Measurements from ENCODE around the gene GRIPAP1. TPM values are rescaled to one million over a fixed set of nuclear protein-coding genes. Genes with fewer than 3 reads are reported as not detected.
A peak's percentile ranks its signal among the peaks of the same experiment; 100 is the strongest.

Gene GRIPAP1
- total and polyA plus RNA-seq, 2 of the 13 experiments (the other 11 are each of a cell fraction or from before 2014, with no cell fraction given), result 16.1 to 22.6 TPM

DNA sequence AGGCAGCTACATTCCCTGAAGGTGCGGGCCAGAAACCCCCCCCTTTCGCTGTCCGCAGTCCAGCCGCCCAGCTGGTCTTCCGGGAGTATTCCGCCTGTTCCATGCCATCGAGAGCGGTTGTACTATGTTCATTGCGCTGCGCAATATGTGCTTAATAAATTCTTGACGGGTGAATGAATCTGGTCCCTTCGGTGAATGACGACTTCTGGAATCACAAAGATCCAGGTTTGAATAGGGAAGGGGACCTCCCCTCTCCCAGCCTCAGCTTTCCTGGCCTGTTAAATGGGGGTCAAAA lies 41.9 kb upstream of the GRIPAP1 start (continued):
- TF ChIP-seq, protein P1, sequence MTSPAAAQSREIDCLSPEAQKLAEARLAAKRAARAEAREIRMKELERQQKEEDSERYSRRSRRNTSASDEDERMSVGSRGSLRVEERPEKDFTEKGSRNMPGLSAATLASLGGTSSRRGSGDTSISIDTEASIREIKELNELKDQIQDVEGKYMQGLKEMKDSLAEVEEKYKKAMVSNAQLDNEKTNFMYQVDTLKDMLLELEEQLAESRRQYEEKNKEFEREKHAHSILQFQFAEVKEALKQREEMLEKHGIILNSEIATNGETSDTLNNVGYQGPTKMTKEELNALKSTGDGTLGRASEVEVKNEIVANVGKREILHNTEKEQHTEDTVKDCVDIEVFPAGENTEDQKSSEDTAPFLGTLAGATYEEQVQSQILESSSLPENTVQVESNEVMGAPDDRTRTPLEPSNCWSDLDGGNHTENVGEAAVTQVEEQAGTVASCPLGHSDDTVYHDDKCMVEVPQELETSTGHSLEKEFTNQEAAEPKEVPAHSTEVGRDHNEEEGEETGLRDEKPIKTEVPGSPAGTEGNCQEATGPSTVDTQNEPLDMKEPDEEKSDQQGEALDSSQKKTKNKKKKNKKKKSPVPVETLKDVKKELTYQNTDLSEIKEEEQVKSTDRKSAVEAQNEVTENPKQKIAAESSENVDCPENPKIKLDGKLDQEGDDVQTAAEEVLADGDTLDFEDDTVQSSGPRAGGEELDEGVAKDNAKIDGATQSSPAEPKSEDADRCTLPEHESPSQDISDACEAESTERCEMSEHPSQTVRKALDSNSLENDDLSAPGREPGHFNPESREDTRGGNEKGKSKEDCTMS (CRISPR knock-in tag; conservative IDR thresholded peaks at IDR 0.05), result no peak
- TF ChIP-seq, protein P2, sequence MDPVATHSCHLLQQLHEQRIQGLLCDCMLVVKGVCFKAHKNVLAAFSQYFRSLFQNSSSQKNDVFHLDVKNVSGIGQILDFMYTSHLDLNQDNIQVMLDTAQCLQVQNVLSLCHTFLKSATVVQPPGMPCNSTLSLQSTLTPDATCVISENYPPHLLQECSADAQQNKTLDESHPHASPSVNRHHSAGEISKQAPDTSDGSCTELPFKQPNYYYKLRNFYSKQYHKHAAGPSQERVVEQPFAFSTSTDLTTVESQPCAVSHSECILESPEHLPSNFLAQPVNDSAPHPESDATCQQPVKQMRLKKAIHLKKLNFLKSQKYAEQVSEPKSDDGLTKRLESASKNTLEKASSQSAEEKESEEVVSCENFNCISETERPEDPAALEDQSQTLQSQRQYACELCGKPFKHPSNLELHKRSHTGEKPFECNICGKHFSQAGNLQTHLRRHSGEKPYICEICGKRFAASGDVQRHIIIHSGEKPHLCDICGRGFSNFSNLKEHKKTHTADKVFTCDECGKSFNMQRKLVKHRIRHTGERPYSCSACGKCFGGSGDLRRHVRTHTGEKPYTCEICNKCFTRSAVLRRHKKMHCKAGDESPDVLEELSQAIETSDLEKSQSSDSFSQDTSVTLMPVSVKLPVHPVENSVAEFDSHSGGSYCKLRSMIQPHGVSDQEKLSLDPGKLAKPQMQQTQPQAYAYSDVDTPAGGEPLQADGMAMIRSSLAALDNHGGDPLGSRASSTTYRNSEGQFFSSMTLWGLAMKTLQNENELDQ (CRISPR knock-in tag; IDR thresholded peaks at IDR 0.05; ENCODE audit: borderline replicate concordance), result no peak
- TF ChIP-seq, protein P3, sequence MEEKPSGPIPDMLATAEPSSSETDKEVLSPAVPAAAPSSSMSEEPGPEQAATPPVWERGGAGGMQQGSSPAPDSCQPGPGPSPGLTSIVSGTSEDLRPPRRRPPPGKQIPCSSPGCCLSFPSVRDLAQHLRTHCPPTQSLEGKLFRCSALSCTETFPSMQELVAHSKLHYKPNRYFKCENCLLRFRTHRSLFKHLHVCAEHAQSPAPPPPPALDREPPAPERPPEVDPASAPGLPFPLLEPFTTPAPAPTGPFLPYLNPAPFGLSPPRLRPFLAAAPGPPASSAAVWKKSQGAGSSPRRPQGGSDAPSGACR (CRISPR knock-in tag; IDR thresholded peaks at IDR 0.05), result no peak
- TF ChIP-seq, protein P4, sequence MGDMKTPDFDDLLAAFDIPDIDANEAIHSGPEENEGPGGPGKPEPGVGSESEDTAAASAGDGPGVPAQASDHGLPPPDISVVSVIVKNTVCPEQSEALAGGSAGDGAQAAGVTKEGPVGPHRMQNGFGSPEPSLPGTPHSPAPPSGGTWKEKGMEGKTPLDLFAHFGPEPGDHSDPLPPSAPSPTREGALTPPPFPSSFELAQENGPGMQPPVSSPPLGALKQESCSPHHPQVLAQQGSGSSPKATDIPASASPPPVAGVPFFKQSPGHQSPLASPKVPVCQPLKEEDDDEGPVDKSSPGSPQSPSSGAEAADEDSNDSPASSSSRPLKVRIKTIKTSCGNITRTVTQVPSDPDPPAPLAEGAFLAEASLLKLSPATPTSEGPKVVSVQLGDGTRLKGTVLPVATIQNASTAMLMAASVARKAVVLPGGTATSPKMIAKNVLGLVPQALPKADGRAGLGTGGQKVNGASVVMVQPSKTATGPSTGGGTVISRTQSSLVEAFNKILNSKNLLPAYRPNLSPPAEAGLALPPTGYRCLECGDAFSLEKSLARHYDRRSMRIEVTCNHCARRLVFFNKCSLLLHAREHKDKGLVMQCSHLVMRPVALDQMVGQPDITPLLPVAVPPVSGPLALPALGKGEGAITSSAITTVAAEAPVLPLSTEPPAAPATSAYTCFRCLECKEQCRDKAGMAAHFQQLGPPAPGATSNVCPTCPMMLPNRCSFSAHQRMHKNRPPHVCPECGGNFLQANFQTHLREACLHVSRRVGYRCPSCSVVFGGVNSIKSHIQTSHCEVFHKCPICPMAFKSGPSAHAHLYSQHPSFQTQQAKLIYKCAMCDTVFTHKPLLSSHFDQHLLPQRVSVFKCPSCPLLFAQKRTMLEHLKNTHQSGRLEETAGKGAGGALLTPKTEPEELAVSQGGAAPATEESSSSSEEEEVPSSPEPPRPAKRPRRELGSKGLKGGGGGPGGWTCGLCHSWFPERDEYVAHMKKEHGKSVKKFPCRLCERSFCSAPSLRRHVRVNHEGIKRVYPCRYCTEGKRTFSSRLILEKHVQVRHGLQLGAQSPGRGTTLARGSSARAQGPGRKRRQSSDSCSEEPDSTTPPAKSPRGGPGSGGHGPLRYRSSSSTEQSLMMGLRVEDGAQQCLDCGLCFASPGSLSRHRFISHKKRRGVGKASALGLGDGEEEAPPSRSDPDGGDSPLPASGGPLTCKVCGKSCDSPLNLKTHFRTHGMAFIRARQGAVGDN (CRISPR knock-in tag; IDR thresholded peaks at IDR 0.05), result peak; percentile 6; the same call in 1 of the 2 replicates
- TF ChIP-seq TBX2 (CRISPR knock-in tag; IDR thresholded peaks at IDR 0.05; ENCODE audit: borderline replicate concordance) (no peak), YEATS2 (CRISPR knock-in tag; IDR thresholded peaks at IDR 0.05; ENCODE audit: borderline replicate concordance) (no peak), ZNF138 (CRISPR knock-in tag; IDR thresholded peaks at IDR 0.05; ENCODE audit: low read depth) (no peak), ZNF670 (CRISPR knock-in tag; IDR thresholded peaks at IDR 0.05; ENCODE audit: borderline replicate concordance) (no peak), HDAC2 (CRISPR knock-in tag; IDR thresholded peaks at IDR 0.05) (peak; percentile 13), ZNF883 (CRISPR knock-in tag; IDR thresholded peaks at IDR 0.05; ENCODE audit: not compliant biosample characterization) (no peak), ATAD3A (CRISPR knock-in tag; IDR thresholded peaks at IDR 0.05) (no peak), MZF1 (CRISPR knock-in tag; IDR thresholded peaks at IDR 0.05; ENCODE audit: borderline replicate concordance) (no peak)
- TF ChIP-seq, protein P5, sequence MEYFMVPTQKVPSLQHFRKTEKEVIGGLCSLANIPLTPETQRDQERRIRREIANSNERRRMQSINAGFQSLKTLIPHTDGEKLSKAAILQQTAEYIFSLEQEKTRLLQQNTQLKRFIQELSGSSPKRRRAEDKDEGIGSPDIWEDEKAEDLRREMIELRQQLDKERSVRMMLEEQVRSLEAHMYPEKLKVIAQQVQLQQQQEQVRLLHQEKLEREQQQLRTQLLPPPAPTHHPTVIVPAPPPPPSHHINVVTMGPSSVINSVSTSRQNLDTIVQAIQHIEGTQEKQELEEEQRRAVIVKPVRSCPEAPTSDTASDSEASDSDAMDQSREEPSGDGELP (IDR thresholded peaks at IDR 0.05; ENCODE audit: borderline replicate concordance, low read depth), result peak; percentile 81
- TF ChIP-seq, protein P6, sequence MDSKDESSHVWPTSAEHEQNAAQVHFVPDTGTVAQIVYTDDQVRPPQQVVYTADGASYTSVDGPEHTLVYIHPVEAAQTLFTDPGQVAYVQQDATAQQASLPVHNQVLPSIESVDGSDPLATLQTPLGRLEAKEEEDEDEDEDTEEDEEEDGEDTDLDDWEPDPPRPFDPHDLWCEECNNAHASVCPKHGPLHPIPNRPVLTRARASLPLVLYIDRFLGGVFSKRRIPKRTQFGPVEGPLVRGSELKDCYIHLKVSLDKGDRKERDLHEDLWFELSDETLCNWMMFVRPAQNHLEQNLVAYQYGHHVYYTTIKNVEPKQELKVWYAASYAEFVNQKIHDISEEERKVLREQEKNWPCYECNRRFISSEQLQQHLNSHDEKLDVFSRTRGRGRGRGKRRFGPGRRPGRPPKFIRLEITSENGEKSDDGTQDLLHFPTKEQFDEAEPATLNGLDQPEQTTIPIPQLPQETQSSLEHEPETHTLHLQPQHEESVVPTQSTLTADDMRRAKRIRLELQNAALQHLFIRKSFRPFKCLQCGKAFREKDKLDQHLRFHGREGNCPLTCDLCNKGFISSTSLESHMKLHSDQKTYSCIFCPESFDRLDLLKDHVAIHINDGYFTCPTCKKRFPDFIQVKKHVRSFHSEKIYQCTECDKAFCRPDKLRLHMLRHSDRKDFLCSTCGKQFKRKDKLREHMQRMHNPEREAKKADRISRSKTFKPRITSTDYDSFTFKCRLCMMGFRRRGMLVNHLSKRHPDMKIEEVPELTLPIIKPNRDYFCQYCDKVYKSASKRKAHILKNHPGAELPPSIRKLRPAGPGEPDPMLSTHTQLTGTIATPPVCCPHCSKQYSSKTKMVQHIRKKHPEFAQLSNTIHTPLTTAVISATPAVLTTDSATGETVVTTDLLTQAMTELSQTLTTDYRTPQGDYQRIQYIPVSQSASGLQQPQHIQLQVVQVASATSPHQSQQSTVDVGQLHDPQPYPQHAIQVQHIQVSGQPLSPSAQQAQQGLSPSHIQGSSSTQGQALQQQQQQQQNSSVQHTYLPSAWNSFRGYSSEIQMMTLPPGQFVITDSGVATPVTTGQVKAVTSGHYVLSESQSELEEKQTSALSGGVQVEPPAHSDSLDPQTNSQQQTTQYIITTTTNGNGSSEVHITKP (CRISPR knock-in tag; IDR thresholded peaks at IDR 0.05; ENCODE audit: low read depth), result peak; percentile 95
